Endothelial cell of umbilical vein (primary cell): ENCODE measurements around the gene KIN. TPM values are rescaled to one million over a fixed set of nuclear protein-coding genes. Genes with fewer than 3 reads are reported as not detected.

Experiments
- BruUV-seq: library from RNA; stranded (reverse); fragments of 400-500 nt; replicated peaks from 2 replicates; lab custom pipeline; 2021; lab: Mats Ljungman, UMichigan
- CTCF ChIA-PET: fragments of 300-600, 350-600 bp; sonication (Branson Sonifier 250); formaldehyde crosslinking; loops from one replicate; lab custom pipeline; 2021; ENCODE audit warnings: antibody characterized with exemption, inconsistent platforms; lab: Charles Lee
- POLR2A ChIA-PET: fragments of 300-600, 350-600 bp; sonication (Branson Sonifier 250); formaldehyde crosslinking; loops from one replicate; lab custom pipeline; 2021; ENCODE audit warnings: antibody characterized with exemption, inconsistent platforms; lab: Charles Lee
- DNase-seq: peaks from one replicate; pipeline ENCODE4 v3.0.0-alpha.2; 2011; ENCODE audit warnings: low read depth, low spot score
- FAIRE-seq: peaks from 2 replicates; lab custom pipeline; 2011; peaks lifted over from hg19 to GRCh38; lab: Jason Lieb, UNC
- H2AFZ ChIP-seq: 2 replicates; pipeline ENCODE4 v1.6.0; 2012; ENCODE audit warnings: low read depth, low read length, control low read depth, inconsistent platforms
- H3K27ac ChIP-seq: 2 replicates; pipeline ENCODE4 v1.5.1; 2011; ENCODE audit warnings: low read depth, mild to moderate bottlenecking, control low read depth, low read length, moderate library complexity; ENCODE audit not compliant: insufficient read depth
- H3K27me3 ChIP-seq, 2 experiments: 2 replicates each; pipeline versions ENCODE4 v1.6.0 to v1.6.1; 2011; ENCODE audit warnings: low read length in 2 of 2, mixed read lengths in 1 of 2; ENCODE audit not compliant: control insufficient read depth in 2 of 2, insufficient read depth in 2 of 2
- H3K36me3 ChIP-seq, 2 experiments: 2 replicates in 1 of 2; 3 replicates in 1 of 2; pipeline ENCODE4 v1.5.1; 2011; ENCODE audit warnings: low read length in 2 of 2, mild to moderate bottlenecking in 1 of 2, moderate library complexity in 1 of 2; ENCODE audit not compliant: control insufficient read depth in 2 of 2, insufficient read depth in 2 of 2; ENCODE audit errors: extremely low read depth in 1 of 2
- H3K4me1 ChIP-seq: 3 replicates; pipeline ENCODE4 v1.5.1; 2011; ENCODE audit warnings: mild to moderate bottlenecking, low read length; ENCODE audit not compliant: control insufficient read depth, insufficient read depth; ENCODE audit errors: extremely low read depth
- H3K4me2 ChIP-seq: 2 replicates; pipeline ENCODE4 v1.6.1; 2011; ENCODE audit warnings: low read length, control low read depth, mixed read lengths; ENCODE audit not compliant: insufficient read depth
- H3K4me3 ChIP-seq, 3 experiments: fragments of 200-600 bp in 1 of 3; sonication (generic), shearing (Covaris generic) in 1 of 3; replicated peaks in 1 of 3; 2 replicates each; pipeline ENCODE4 v1.5.1; 2011 to 2016; ENCODE audit warnings: control low read depth in 3 of 3, low read length in 3 of 3, mild to moderate bottlenecking in 2 of 3, inconsistent platforms in 1 of 3, low read depth in 1 of 3, moderate library complexity in 1 of 3; ENCODE audit not compliant: insufficient read depth in 1 of 3
- H3K79me2 ChIP-seq: 2 replicates; pipeline ENCODE4 v1.6.0; 2012; ENCODE audit warnings: low read length, inconsistent platforms; ENCODE audit not compliant: control insufficient read depth, insufficient read depth
- H3K9ac ChIP-seq: replicated peaks from 2 replicates; pipeline ENCODE3; 2011; ENCODE audit warnings: low read length, control low read depth; ENCODE audit not compliant: insufficient read depth; ENCODE audit errors: extremely low read depth
- H3K9me1 ChIP-seq: replicated peaks from 3 replicates; pipeline ENCODE4 v1.6.0; 2011; ENCODE audit warnings: mild to moderate bottlenecking, low read length; ENCODE audit not compliant: control insufficient read depth, insufficient read depth; ENCODE audit errors: extremely low read depth
- H3K9me3 ChIP-seq: replicated peaks from 2 replicates; pipeline ENCODE4 v1.5.1; 2012; ENCODE audit warnings: low read length, inconsistent platforms; ENCODE audit not compliant: control insufficient read depth, insufficient read depth
- H4K20me1 ChIP-seq: replicated peaks from 2 replicates; pipeline ENCODE3; 2011; ENCODE audit warnings: mild to moderate bottlenecking, low read length; ENCODE audit not compliant: control insufficient read depth, insufficient read depth; ENCODE audit errors: extremely low read depth
- EZH2 ChIP-seq: IDR thresholded peaks from 2 replicates; pipeline ENCODE4 v1.6.1; 2012; ENCODE audit warnings: borderline replicate concordance, low read depth, mild to moderate bottlenecking, moderate library complexity, low read length, inconsistent platforms; ENCODE audit not compliant: severe bottlenecking
- FOS ChIP-seq: IDR thresholded peaks from 2 replicates; pipeline ENCODE4 v1.6.1; 2011; ENCODE audit warnings: mild to moderate bottlenecking, low read length, moderate library complexity, borderline replicate concordance; ENCODE audit not compliant: insufficient read depth
- GATA2 ChIP-seq: IDR thresholded peaks from 2 replicates; pipeline ENCODE4 v1.7.0; 2011; ENCODE audit warnings: low read depth, mild to moderate bottlenecking, moderate library complexity, mixed read lengths, low read length; ENCODE audit not compliant: insufficient read length, insufficient read depth
- MYC ChIP-seq: IDR thresholded peaks from one replicate; pipeline ENCODE4 v1.6.1; 2011; ENCODE audit warnings: mild to moderate bottlenecking, low read depth, low read length
- POLR2A ChIP-seq: IDR thresholded peaks from 2 replicates; pipeline ENCODE4 v1.6.1; 2012; ENCODE audit warnings: low read depth, mild to moderate bottlenecking, control low read depth, low read length
- POLR2AphosphoS5 ChIP-seq: IDR thresholded peaks from 2 replicates; pipeline ENCODE4 v1.6.1; 2012; ENCODE audit warnings: low read depth, mild to moderate bottlenecking, control low read depth, low read length, moderate library complexity; ENCODE audit not compliant: insufficient read depth
- dilution Hi-C: fragments of 300-500 bp; cut with MboI; formaldehyde crosslinking; loops from one replicate; pipeline ENCODE4 v1.15.0; 2019; ENCODE audit warnings: low sequenced_read_pairs; ENCODE audit not compliant: extremely low pct_ligation_motif_present
- intact Hi-C: fragments of 100-400 bp; cut with micrococcal nuclease; formaldehyde crosslinking; loops from one replicate; pipeline ENCODE4 v1.10.0; 2022
- polyA plus RNA-seq, 4 experiments: library from polyadenylated mRNA; depleted of rRNA in 3 of 4; stranded (reverse) in 3 of 4; unstranded in 1 of 4; fragments of >200 nt; gene quantifications; 2 replicates each; pipeline versions ENCODE4 v1.2.1 to v1.2.3, GENCODE V29; 2011 to 2012; ENCODE audit warnings: missing spikeins in 1 of 4
- total RNA-seq: library from RNA; stranded (reverse); gene quantifications from 2 replicates; pipeline ENCODE4 v1.2.3, GENCODE V29; 2021
- TF ChIP-seq, protein P1 (sequence below), 2 donors: IDR thresholded peaks; 1 replicate in 1 of 2; 2 replicates in 1 of 2; pipeline ENCODE4 v1.5.1; 2011; ENCODE audit warnings: low read length in 2 of 2, mild to moderate bottlenecking in 2 of 2, moderate library complexity in 2 of 2, control low read depth in 1 of 2, inconsistent platforms in 1 of 2, low read depth in 1 of 2; ENCODE audit not compliant: insufficient read depth in 1 of 2; ENCODE audit errors: extremely low read depth in 1 of 2
- TF ChIP-seq, protein P2 (sequence below): IDR thresholded peaks from 2 replicates; pipeline ENCODE4 v1.6.1; 2011; ENCODE audit not compliant: insufficient read depth, insufficient read length

KIN gene
- total and polyA plus RNA-seq, 2 donors (not counting 3 experiments of a cell fraction or from before 2014, with no cell fraction given): 2.6 to 14.4 TPM

DNA sequence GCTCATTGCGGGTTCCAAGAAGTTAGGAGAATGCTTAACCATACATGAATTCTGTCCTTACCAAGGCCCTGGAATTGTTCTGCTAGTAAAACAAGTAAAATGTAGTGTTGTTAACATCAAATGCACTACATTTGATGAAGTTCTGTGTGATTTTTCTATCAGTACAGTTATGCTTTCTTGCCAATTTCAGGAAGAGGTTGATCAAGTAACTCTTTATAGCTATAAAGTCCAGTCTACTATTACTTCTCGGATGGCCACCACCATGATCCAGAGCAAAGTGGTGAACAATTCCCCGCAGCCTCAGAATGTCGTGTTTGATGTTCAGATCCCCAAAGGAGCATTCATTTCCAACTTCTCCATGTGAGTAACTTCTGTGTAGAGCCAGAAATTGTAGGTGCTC, 79.0 kb downstream of the KIN start:
- intact Hi-C loops: no loop called here
- Histone ChIP-seq H3K9me1 (no peaks in the 10 kb centered on the region), H2AFZ (no peak overlapping the region), H3K9ac (no peak overlapping the region), H3K4me2 (no peak overlapping the region), H3K4me3 (no peak overlapping the region), H3K27me3 (peaks cover 0 to 2% of the 10 kb centered on the region in 2 experiments), H4K20me1 (no peaks in the 10 kb centered on the region), H3K27ac (no peak overlapping the region), H3K79me2 (no peaks in the 10 kb centered on the region), H3K4me1 (no peaks in the 10 kb centered on the region), H3K36me3 (no peaks in the 10 kb centered on the region), H3K9me3 (no peaks in the 10 kb centered on the region)
- TF ChIP-seq EZH2: no peak
- TF ChIP-seq POLR2AphosphoS5: no peak
- TF ChIP-seq GATA2: no peak
- TF ChIP-seq, protein P1, sequence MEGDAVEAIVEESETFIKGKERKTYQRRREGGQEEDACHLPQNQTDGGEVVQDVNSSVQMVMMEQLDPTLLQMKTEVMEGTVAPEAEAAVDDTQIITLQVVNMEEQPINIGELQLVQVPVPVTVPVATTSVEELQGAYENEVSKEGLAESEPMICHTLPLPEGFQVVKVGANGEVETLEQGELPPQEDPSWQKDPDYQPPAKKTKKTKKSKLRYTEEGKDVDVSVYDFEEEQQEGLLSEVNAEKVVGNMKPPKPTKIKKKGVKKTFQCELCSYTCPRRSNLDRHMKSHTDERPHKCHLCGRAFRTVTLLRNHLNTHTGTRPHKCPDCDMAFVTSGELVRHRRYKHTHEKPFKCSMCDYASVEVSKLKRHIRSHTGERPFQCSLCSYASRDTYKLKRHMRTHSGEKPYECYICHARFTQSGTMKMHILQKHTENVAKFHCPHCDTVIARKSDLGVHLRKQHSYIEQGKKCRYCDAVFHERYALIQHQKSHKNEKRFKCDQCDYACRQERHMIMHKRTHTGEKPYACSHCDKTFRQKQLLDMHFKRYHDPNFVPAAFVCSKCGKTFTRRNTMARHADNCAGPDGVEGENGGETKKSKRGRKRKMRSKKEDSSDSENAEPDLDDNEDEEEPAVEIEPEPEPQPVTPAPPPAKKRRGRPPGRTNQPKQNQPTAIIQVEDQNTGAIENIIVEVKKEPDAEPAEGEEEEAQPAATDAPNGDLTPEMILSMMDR (IDR thresholded peaks at IDR 0.05; ENCODE audit: extremely low read depth in 1 of 2, insufficient read depth in 1 of 2, low read depth in 1 of 2, low read length in 2 of 2): no peak
- TF ChIP-seq FOS: no peak
- no peak for TF ChIP-seq MYC
- TF ChIP-seq, protein P2, sequence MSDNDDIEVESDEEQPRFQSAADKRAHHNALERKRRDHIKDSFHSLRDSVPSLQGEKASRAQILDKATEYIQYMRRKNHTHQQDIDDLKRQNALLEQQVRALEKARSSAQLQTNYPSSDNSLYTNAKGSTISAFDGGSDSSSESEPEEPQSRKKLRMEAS: no peak
- TF ChIP-seq POLR2A: no peak
- ChIA-PET POLR2A (no interaction called here), CTCF (no interaction called here)
- no TSS peak for BruUV-seq
- dilution Hi-C loops: no loop called here
- FAIRE-seq: no peak
- no peak for DNase-seq
